ENCODE results near the gene MEF2C. TPM values are rescaled to one million over a fixed set of nuclear protein-coding genes. Genes with fewer than 3 reads are reported as not detected.

The MEF2C gene
- total RNA-seq, 1 donor from 2014 or later, result 132 TPM

- DNase-seq, result no peak
Measured at GRCh38 chr5:88888291-88888690, 5.3 kb upstream of the MEF2C start.

- DNase-seq, result no peak
Measured at GRCh38 chr5:88887342-88887741, 4.4 kb upstream of the MEF2C start.

GRCh38 chr5:88886746-88887341 lies 3.9 kb upstream of the MEF2C start:
- DNase-seq, result no peak

- DNase-seq, result no peak
Measured at GRCh38 chr5:88886252-88886651, 3.3 kb upstream of the MEF2C start.

GRCh38 chr5:88885002-88885401 lies 2.0 kb upstream of the MEF2C start:
- peak; percentile 13 for DNase-seq

GRCh38 chr5:88884608-88884877 lies 1.6 kb upstream of the MEF2C start:
- peak; percentile 87 for DNase-seq

- peak; percentile 83 for DNase-seq
Measured at GRCh38 chr5:88883836-88884607, 1.0 kb upstream of the MEF2C start.

- peak; percentile 48 for DNase-seq
Measured at GRCh38 chr5:88882276-88883038, 527 bp downstream of the MEF2C start.

GRCh38 chr5:88881571-88881971 lies 1.4 kb downstream of the MEF2C start:
- peak; percentile 65 for DNase-seq

- DNase-seq, result no peak
Measured at GRCh38 chr5:88880201-88880600, 2.8 kb downstream of the MEF2C start.

- peak; percentile 61 for DNase-seq
Measured at GRCh38 chr5:88879724-88880123, 3.3 kb downstream of the MEF2C start.

- peak; percentile 54 for DNase-seq
Measured at GRCh38 chr5:88878976-88879375, 4.0 kb downstream of the MEF2C start.

- peak; percentile 82 for DNase-seq
Measured at GRCh38 chr5:88877826-88878225, 5.2 kb downstream of the MEF2C start.

- no peak for DNase-seq
Measured at GRCh38 chr5:88876714-88877113, 6.3 kb downstream of the MEF2C start.

- DNase-seq, result peak; percentile 54
Measured at GRCh38 chr5:88875341-88876234, 7.4 kb downstream of the MEF2C start.

GRCh38 chr5:88873447-88873846 lies 9.5 kb downstream of the MEF2C start:
- DNase-seq, result peak; percentile 30

- DNase-seq, result peak; percentile 9
Measured at GRCh38 chr5:88872971-88873370, 10.0 kb downstream of the MEF2C start.

GRCh38 chr5:88870285-88870684 lies 12.7 kb downstream of the MEF2C start:
- DNase-seq, result no peak

- no peak for DNase-seq
Measured at GRCh38 chr5:88868468-88869068, 14.4 kb downstream of the MEF2C start.

- DNase-seq, result no peak
Measured at GRCh38 chr5:88867638-88868037, 15.3 kb downstream of the MEF2C start.

GRCh38 chr5:88863523-88863922 lies 19.5 kb downstream of the MEF2C start:
- no peak for DNase-seq

GRCh38 chr5:88862547-88863175 lies 20.3 kb downstream of the MEF2C start:
- DNase-seq, result no peak

Measured in dermis blood vessel endothelial cell (primary cell).